Posterior cingulate gyrus (tissue), 11 donors: ENCODE data around the gene BEX5.
A peak's percentile ranks its signal among the peaks of the same experiment; 100 is the strongest.
"Not testable (repeated sequence)": the region's sequence is repeated elsewhere in the genome, so short reads cannot be mapped to it uniquely, and the experiment has no call there.

Source experiments
- DNase-seq, 10 donors: peaks; one replicate each; pipeline versions ENCODE4 v3.0.0 to v3.0.0-alpha.2; 2020 to 2021; ENCODE audit warnings: mixed read lengths in 3 of 10
- intact Hi-C: fragments of 100-400 bp; cut with DNase I; formaldehyde crosslinking; loops from one replicate; pipeline ENCODE4 v1.15.1; 2023

Gene BEX5

DNA sequence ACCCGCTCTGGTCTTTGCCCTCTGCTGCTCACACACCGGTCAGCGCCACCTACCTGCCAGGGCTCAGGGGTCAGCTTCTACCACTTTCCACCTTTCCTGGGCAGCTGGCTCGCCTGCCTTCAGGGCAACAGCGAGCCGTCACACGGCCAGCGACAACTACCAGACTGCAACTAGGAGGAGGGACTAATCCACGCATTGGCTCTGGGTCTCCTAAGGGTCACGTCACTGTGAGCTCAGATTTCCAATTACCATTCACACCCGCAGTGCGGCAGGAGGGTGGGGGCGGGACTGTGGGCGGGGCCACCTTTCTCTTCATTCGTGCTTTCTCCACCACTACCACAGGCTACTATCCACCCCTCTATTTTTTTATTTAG, at the start of gene BEX5:
TSS of gene BEX5 (minus strand) at position 172 of the 374 bp plus-strand sequence. CDS start 1,712 bp downstream, outside the sequence.
- DNase-seq: peak; percentile 25 to 94 (median 62)
- intact Hi-C loops: no loop called here

DNA sequence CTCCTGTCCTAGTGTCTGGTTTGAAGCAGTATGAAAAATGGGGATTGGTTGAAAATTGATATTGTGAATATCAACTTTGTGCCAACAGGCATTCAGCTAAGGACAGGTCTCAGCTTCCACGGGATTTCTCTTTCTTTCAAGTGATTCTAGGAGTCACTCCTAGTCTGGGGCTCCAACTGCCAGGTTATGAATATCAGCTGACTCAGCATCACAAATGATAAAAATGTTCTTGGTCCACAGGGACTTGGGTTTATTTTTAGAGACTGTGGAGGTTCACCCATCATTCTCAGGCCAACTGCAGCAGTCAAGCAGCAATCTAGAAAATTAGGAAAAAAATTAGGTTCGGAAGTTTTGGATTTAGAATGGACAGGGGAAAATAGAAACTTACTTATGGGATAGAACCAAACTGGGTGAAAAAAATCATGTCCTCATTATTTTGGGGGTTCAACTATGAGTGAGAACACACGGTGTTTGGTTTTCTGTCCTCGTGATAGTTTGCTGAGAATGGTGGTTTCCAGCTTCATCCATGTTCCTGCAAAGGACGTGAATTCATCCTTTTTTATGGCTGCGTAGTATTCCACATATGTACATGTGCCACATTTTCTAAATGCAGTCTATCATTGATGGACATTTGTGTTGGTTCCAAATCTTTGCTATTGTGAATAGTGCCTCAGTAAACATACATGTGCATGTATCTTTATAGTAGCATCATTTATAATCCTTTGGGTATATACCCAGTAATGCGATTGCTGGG, 30.4 kb upstream of the BEX5 start:
- intact Hi-C loops: no loop called here
- DNase-seq: no peak

DNA sequence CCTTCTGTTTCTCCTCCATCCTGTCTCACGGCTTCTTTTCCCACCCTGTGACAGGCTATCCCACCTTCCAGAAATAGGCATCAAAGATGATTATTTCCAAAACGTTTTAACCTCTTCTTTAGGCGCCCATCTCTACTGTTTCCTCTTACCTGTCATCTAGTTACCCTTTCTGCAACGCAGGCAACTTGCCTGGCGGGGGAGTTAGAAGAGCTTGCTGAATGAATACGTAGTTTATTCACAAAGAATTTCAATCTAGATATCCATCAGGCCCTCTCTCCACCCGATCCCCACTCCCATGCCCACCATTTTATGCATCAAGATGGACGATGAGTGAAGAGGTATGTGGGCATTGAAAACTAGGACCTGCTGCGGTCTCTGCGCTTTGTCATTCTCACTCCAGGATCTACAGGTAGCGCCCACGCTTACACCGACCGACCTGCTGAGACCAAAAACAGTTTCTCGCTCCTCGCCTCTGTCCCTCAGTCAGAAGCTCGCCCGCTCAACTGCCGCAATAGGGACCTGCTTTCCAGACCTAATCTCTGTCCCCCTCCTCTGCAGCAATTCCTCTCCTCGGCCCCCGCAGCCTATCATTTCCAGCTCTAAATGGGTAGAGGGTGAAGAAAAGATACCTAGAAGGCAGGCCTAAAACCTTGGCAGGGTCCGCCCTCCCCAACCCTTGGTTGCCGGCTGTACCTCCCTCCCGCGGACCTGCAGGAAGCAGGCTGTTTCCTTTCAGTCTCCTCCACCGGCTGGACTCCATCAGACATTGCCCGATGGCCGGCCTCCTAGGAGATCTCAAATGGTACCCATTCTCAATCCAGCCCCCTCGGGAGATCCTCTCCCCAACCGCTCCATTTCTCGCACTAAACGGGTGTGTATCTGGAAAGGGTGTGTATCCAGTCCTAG, 624 bp downstream of the BEX5 start:
- DNase-seq: peak in 4 of 10 donors; percentile 11 to 83 (median 70)
- intact Hi-C loops: no loop called here

DNA sequence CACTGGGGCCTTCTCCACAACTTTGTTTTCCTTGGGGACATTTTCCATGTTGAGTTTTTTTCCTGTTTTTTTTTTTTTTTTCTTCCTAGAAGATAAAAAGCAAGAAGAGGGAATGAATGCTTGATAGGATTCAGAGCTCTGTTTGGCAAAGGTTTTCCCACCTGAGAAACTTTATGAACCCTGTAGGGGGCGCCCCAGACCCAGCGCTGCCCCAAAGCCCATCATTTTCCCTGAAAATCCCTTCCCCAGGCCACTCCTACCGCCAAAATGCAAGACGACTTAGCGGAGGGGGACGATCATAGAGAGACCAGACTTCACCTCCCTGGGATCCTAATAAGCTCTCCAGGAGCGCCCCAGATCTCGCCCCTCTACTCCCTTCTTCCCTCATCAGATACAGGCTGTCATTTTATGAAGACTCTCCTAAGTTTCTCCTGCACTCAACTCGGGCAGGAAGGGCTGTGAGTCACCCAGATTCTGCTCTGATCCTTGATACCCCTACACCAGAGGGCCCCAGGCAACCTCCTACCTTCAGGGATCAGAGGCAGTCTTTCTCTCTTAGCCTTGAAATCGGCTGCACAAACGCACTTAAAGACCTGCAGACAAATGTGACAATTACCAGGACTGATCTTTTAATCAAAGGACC, 1.4 kb downstream of the BEX5 start:
- intact Hi-C loops: no loop called here
- DNase-seq: peak in 8 of 10 donors; percentile 17 to 91 (median 30)

DNA sequence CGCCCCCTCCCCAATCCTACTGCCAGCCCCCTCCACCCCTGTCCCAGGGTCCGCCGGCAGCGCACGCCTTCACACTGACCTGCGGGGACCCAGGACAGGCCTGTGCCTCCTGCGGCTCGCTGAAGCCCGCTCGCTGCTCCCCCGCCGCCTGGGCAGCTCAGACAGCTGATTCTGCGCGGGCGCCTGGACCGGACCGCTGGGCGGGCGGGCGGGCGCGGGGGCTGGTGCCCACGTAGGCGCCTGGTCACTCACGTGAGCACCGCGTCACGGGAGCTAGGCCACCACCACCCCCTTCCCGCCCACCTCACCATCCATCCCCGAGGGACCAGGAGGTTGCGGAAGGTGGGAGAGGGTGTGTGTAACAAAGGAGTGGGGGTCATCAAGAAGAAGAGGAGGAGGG, 13.5 kb downstream of the BEX5 start, which contains the start of gene TCEAL6:
TSS of gene TCEAL6 (minus strand) at position 208 of the 400 bp plus-strand sequence.
- intact Hi-C loops: not testable (repeated sequence)
- peak in 7 of 10 donors; percentile 13 to 85 (median 41) for DNase-seq

DNA sequence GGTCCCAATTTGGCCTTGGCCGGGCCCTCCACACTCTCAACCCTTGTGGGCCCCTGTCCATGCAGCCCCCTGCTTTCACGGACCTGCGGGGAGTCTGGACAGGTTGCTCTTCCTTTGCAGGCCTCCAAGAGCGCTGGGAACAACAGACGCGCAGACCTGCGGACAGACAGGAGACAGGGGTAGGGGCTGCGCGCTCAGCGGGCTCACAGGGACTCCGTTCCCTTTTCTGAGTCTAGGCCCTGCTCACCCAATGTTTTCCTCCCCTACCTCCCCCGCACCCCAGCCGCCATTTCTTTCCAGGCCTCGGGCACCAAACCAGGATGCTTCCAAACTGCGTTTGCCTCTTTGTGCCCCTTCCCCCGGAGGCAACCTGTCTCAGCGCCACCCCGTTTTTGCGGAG, 14.1 kb downstream of the BEX5 start:
- intact Hi-C loops: not testable (repeated sequence)
- peak in 3 of 10 donors; percentile 68 to 70 (median 68) for DNase-seq

DNA sequence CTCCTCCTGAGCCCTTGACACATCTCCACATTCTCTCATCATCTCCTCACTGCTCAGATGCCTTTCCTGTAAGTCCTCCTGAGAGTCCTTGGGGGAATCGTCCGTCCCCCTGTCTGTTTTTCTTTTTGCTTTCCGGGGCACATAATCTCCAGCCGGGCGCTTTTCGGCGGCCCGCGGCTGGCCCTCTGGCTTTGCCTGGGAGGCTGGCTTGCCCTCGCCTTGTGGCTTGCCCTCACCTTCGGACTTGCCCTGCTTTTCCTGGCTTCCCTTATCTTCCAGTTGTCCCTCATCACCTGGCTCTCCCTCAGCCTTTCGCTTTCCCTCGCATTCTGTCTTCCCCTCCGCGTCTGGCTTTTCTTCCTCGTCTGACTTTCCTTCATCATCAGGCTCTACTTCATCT, 14.9 kb downstream of the BEX5 start:
- intact Hi-C loops: not testable (repeated sequence)
- peak in 2 of 10 donors; percentile 19 to 61 for DNase-seq

DNA sequence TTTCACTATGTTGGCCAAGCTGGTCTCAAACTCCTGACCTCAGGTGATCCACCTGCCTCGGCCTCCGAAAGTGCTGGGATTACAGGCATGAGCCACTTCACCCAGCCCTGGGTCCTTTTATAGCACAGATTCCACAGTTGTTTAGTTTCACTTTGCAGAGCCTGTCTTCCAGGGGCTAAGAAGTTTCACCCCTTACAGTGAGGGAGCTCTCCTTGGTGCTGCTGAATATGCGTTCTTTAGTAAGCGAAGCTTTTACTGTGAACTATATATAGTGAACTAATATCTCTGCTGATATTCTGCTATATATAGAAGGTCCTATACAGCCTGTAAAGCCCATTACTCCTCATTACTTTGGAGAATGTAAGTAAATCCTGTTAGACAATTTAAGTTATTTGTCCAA, 17.7 kb downstream of the BEX5 start:
- intact Hi-C loops: no loop called here
- DNase-seq: no peak

DNA sequence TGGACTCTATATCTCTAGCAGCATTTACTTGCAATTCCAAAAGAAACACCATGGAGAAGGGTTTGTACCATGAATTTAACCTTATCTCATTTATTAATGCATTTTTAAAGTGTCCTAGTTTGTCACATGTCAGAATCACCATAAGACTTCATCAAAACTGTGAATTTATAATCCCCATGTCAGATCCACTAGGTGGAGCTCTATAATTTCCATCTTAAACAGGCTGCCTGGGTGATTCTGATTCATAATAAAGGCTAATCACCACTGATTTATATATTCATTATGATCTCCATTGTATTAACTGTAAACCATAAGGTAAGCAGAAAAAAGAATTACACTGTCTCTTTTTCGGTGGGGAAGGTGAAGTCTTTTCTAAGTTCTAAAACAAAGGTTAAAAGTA, 26.3 kb downstream of the BEX5 start:
- no peak for DNase-seq
- intact Hi-C loops: no loop called here

DNA sequence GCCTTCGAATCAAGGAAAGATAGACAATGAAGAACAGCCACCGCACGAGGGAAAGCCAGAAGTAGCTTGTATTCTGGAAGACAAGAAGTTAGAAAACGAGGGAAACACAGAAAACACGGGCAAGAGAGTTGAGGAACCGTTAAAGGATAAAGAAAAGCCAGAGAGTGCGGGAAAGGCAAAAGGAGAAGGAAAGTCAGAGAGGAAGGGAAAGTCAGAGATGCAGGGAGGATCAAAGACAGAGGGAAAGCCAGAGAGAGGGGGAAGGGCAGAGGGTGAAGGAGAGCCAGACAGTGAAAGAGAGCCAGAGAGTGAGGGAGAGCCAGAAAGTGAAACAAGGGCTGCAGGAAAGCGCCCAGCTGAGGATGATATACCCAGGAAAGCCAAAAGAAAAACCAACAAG, 28.9 kb downstream of the BEX5 start:
- intact Hi-C loops: no loop called here
- no peak for DNase-seq

DNA sequence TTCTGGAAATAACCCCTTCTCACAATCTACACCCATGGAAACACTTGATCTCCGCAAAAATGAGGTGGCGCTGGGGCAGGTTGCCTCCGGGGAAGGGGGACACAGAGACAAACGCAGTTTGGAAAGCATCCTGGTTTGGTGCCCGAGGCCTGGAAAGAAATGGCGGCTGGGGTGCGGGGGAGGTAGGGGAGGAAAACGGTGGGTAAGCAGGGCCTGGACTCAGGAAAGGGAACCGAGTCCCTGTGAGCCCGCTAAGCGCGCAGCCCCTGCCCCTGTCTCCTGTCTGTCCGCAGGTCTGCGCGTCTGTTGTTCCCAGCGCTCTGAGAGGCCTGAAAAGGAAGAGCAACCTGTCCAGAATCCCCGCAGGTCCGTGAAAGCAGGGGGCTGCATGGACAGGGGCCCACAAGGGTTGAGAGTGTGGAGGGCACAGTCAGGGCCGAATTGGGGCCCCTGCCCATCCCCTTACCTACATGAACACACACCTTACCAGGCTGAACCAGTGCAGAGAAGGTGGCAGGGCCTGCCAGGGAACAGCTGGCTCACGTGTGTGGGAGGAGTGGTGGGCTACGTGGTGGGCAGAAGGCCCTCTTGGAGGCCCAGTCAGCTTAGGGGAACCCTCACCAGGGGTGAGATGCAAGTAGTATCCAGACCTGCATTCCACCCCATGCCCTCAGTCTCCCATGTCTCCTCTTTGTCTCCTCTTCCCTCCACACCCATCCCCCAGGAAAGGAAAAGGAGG, 29.5 kb downstream of the BEX5 start:
- DNase-seq: peak in 4 of 10 donors; percentile 3 to 80 (median 61)
- intact Hi-C loops: not testable (repeated sequence)

DNA sequence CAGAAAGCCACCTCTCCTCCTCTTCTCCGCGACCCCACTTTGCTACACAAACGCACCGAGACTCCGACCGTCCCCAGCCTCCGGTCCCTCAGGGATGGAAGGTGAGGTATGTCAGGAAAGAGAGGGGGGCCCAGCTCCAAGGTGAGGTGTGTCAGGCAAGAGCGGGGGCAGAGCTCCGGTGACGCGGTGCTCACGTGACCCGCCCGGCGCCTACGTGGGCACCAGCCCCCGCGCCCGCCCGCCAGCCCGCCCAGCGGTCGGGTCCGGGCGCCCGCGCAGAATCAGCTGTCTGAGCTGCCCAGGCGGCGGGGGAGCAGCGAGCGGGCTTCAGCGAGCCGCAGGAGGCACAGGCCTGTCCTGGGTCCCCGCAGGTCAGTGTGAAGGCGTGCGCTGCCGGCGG, 30.3 kb downstream of the BEX5 start, which contains the start of gene TCEAL2:
TSS of gene TCEAL2 (plus strand) at position 244 of the 400 bp plus-strand sequence. CDS start 1,152 bp downstream, outside the sequence.
- intact Hi-C loops: not testable (repeated sequence)
- DNase-seq: peak in 9 of 10 donors; percentile 42 to 94 (median 58)

DNA sequence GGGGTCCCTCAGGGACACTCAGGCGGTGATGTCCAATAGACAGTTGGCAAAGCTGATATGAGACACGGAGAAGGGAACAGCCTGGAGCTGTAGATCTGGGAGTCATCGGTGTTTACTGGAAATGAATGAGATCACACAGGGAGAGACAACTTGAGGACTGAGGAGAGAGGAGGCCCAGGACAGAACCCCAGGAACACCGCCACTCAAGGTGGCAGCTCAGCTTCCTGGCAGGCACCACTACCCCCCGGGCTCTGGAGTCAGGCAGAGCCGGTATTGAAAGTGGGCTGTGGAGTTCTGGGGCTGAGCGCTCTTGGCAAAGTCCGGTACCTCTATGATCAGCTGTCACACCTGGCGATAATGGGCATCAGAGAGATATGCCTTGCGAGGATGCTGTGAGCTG, 30.8 kb downstream of the BEX5 start:
- intact Hi-C loops, DNase-seq: not testable (repeated sequence)

DNA sequence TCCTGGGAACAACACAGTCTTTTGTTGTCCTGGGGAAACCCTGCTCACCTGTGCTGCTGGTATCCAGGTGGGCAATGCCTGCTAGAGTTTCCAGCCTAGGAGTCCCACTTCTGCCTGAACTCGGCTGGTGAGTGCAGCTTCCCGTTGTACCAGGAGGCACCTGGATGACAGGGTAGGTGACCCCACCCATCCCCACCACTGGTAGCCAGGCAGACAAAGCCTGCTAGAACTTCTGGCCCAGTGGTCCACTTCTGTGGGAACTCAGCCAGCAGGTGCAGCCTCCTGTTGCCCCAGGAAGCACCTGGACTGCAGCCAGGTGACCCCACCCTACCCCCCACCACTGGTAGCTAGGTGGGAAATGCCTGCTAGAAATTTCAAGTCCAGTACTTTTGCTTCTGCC, 40.0 kb downstream of the BEX5 start:
- intact Hi-C loops: no loop called here
- peak in 2 of 10 donors; percentile 58 to 69 for DNase-seq

DNA sequence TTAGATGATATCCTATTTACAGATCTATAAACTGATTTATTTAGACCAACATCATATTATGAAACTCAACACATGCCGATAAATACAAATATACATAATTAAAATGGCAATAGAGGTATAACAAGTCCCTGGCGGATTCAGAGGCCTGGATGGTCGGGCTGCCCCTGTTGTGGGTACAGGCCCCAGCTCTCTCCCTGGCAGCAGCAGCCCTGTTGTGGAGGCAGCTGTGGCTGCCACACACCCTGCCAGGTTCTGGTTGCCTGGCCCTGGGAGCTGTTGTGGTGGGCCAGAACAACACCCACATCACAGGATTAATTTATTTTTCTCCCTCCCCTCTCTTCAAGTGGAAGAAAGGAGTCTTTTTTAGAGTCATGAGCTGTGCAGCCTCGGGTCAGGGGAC, 42.4 kb downstream of the BEX5 start:
- intact Hi-C loops: no loop called here
- peak in 1 of 10 donors; percentile 51 for DNase-seq
